Breast epithelium (tissue), 3 donors: ENCODE results near the gene ANKRD10.

Source experiments
- CTCF ChIP-seq, 3 donors: fragments of 450-650 bp; IDR thresholded peaks; one replicate each; pipeline ENCODE4 v1.5.1; 2016 to 2017; ENCODE audit warnings: antibody characterized with exemption in 3 of 3, mild to moderate bottlenecking in 3 of 3, moderate library complexity in 3 of 3
- POLR2A ChIP-seq: fragments of 450-650 bp; IDR thresholded peaks from one replicate; pipeline ENCODE4 v1.6.1; 2016; ENCODE audit warnings: antibody characterized with exemption, mild to moderate bottlenecking, moderate library complexity
- POLR2AphosphoS5 ChIP-seq, 3 donors: sonication (generic); formaldehyde crosslinking; IDR thresholded peaks; one replicate each; pipeline ENCODE4 v1.6.1; 2017; ENCODE audit warnings: antibody characterized with exemption in 3 of 3

GRCh38 chr13:110921695-110922094, 6.8 kb upstream of the ANKRD10 start:
- TF ChIP-seq CTCF (IDR thresholded peaks at IDR 0.05): no peak
- TF ChIP-seq POLR2A: no peak
- TF ChIP-seq POLR2AphosphoS5 (IDR thresholded peaks at IDR 0.05): no peak
